AG09309 (cell line): ENCODE measurements around the gene STOML3.

Experiments
- DNase-seq: peaks from one replicate; pipeline ENCODE4 v3.0.0-alpha.2; 2010; ENCODE audit warnings: low read depth
- H3K4me3 ChIP-seq: 2 replicates; pipeline ENCODE4 v1.5.1; 2011; ENCODE audit warnings: mild to moderate bottlenecking, low read depth, low read length, moderate library complexity; ENCODE audit not compliant: control insufficient read depth
- TF ChIP-seq, protein P1 (sequence below): IDR thresholded peaks from 2 replicates; pipeline ENCODE4 v1.5.1; 2011; ENCODE audit warnings: mild to moderate bottlenecking, low read depth, low read length, inconsistent platforms; ENCODE audit not compliant: insufficient read depth, control insufficient read depth; ENCODE audit errors: missing control alignments

Gene STOML3

DNA sequence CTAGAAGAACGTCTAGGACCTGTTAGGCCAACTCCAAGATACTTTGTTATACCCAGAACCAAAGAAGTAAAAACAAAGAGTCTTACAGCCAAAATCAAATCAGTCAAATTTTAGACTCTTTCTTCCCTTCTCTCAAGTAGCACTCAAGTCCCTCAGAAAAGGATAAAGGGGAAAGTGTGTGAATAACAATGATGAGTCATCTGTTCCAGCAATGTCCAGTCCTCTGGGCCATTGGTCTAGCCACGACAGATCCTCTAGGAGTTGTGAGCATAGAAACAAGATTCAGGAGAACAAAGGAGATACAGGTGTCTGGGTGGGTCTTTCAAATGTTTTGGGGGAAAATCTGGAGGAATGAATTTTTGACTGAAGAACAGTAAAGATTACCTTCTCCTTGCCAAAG lies 36.3 kb downstream of the STOML3 start:
- DNase-seq: no peak
- TF ChIP-seq, protein P1, sequence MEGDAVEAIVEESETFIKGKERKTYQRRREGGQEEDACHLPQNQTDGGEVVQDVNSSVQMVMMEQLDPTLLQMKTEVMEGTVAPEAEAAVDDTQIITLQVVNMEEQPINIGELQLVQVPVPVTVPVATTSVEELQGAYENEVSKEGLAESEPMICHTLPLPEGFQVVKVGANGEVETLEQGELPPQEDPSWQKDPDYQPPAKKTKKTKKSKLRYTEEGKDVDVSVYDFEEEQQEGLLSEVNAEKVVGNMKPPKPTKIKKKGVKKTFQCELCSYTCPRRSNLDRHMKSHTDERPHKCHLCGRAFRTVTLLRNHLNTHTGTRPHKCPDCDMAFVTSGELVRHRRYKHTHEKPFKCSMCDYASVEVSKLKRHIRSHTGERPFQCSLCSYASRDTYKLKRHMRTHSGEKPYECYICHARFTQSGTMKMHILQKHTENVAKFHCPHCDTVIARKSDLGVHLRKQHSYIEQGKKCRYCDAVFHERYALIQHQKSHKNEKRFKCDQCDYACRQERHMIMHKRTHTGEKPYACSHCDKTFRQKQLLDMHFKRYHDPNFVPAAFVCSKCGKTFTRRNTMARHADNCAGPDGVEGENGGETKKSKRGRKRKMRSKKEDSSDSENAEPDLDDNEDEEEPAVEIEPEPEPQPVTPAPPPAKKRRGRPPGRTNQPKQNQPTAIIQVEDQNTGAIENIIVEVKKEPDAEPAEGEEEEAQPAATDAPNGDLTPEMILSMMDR: no peak
- H3K4me3 ChIP-seq: no peak overlapping the region

DNA sequence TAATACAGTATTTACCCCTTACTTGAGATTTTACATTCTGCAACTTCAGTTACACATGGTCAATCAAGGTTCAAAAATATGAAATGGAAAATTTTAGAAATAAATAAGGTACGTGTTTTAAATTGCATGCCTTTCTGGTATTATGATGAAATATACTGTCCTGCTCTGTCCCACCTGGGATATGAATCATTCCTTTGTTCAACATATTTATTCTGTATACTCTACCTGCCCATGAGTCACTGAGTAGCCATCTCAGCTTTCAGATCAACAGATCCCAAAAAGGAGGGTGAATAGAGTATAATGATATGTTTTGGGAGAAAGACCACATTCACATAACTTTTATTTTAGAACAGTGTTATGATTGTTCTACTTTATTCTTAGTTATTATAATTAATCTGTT lies 37.8 kb downstream of the STOML3 start:
- DNase-seq: no peak
- TF ChIP-seq, protein P1: no peak

DNA sequence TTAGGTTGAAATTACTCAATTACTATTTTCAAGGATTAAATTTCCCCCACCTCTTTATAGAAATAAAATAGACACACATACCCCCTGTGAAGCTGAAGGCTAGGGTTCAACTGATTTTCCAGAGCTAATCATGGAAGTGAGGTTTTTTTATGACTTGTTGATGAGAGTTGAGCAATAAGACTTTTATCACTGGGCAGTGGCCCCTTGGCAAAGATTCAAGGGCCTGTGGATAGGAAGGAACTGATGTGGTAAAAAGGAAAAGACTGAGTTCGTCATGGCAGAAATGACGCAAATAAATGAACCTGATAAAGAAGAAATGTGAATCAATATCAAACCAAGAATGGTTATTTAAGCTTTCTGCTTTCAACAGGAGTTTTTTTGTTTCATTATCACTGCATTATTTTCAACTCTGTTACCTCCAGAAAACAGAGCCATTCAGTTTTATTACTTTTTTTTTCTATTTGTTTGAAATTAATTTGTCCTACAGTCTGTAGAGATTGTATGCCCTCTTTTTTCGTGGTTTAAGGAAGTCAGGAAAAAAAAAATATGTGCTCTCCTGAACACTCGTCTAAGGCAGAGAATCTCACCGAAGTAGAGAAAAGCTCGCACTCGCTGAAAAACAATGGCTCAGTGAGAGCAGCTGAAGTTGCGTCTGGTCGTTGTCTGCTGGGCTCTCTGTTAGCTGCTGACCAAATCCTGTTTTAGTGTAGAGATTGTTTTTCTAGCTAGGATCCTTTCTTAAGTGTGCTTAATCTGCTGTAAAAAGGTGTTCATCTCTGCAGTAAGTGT lies 38.9 kb downstream of the STOML3 start:
- H3K4me3 ChIP-seq: no peak overlapping the region
- no peak for DNase-seq
- TF ChIP-seq, protein P1: no peak

More for the DNA sequence above, 37.8 kb downstream of the STOML3 start:
- no peak overlapping the region for H3K4me3 ChIP-seq

DNA sequence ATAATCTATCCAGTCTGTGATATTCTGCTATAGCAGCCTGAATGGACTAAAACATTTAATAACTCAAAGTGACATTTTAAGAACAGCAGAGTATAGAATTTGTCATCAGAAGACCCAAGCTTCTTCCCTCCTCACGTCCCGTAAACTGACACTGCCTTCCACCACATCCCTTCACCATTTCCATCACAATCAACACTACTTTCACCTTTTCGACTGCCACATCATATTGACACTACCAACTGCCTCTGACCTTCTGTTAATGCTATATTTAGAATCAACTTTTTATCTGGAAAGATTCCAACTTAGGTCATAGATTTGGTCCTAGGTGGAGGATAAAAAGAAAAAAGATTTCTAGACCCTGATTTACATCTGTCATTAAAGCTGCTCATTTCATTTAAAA lies 39.6 kb downstream of the STOML3 start:
- TF ChIP-seq, protein P1: no peak
- no peak for DNase-seq
- no peak overlapping the region for H3K4me3 ChIP-seq

DNA sequence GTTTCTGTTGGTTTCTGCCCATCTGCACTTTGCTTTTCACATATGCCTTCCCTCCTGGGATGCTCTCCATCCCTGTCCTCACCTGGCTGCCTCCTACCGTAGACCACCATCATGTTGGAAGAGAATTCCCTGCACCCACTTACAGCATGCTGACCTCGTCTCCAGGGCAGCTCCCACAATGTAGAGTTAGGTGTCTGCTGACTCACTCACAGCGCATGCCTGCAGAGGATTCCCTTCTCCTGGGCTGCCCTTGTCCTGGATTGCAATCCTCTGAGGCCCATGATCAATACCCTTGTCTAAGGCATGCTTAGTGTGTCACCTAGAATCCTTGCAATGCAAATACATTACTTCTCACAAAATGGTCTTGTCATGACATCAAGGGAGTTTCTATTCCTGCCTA lies 43.6 kb downstream of the STOML3 start:
- TF ChIP-seq, protein P1: no peak
- DNase-seq: no peak
- H3K4me3 ChIP-seq: no peak overlapping the region

DNA sequence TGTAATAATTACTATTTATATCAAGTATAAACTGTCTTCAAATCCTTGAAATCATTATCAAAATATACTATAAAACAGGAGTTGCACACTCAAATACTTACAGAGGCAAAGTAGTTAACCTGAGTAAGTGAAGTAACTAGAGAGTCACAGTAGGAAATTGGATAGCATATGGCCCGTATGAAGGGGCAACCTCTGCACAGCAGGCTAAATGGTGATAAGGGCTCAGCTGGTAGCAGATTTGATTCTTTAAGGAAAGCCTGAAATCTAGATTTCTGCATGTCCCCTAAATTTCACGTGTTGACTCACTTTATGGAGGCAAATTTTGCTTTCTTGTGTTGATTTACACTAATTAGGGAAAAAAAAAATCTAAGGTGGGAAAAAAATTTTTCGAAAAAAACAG lies 46.4 kb downstream of the STOML3 start:
- TF ChIP-seq, protein P1: no peak
- no peak for DNase-seq
- no peak overlapping the region for H3K4me3 ChIP-seq
